BJ (cell line): Measurements from ENCODE around the gene ONECUT1. TPM values are rescaled to one million over a fixed set of nuclear protein-coding genes. Genes with fewer than 3 reads are reported as not detected.
A peak's percentile ranks its signal among the peaks of the same experiment; 100 is the strongest.

Experiments used
- CTCF ChIA-PET: fragments of 350-600 bp; formaldehyde crosslinking; extraction: SDS; loops from one replicate; lab custom pipeline; 2021; ENCODE audit warnings: antibody characterized with exemption, inconsistent platforms; lab: Yijun Ruan, JAX
- POLR2A ChIA-PET: fragments of 300-600 bp; sonication (Branson Sonifier 250); formaldehyde crosslinking; extraction: SDS; loops from one replicate; lab custom pipeline; 2021; ENCODE audit warnings: antibody characterized with exemption; lab: Charles Lee
- DNase-seq: peaks from one replicate; pipeline ENCODE4 v3.0.0-alpha.2; 2011; ENCODE audit warnings: low read depth
- H3K27me3 ChIP-seq: 2 replicates; pipeline ENCODE4 v1.6.0; 2011; ENCODE audit warnings: low read length; ENCODE audit not compliant: control insufficient read depth, insufficient read depth
- H3K36me3 ChIP-seq: 2 replicates; pipeline ENCODE4 v1.5.1; 2011; ENCODE audit warnings: low read length; ENCODE audit not compliant: control insufficient read depth, insufficient read depth
- H3K4me3 ChIP-seq: 2 replicates; pipeline ENCODE4 v1.5.1; 2011; ENCODE audit warnings: low read depth, mild to moderate bottlenecking, control low read depth, low read length
- polyA plus RNA-seq: library from polyadenylated mRNA; depleted of rRNA; stranded (reverse); fragments of >200 nt; gene quantifications from 2 replicates; pipeline ENCODE4 v1.2.3, GENCODE V29; 2011
- TF ChIP-seq, protein P1 (sequence below): IDR thresholded peaks from 2 replicates; pipeline ENCODE4 v1.5.1; 2011; ENCODE audit warnings: low read depth, mild to moderate bottlenecking, control low read depth, inconsistent platforms, low read length, moderate library complexity; ENCODE audit not compliant: insufficient read depth

The ONECUT1 gene
- polyA plus RNA-seq, 1 experiment = not detected

DNA sequence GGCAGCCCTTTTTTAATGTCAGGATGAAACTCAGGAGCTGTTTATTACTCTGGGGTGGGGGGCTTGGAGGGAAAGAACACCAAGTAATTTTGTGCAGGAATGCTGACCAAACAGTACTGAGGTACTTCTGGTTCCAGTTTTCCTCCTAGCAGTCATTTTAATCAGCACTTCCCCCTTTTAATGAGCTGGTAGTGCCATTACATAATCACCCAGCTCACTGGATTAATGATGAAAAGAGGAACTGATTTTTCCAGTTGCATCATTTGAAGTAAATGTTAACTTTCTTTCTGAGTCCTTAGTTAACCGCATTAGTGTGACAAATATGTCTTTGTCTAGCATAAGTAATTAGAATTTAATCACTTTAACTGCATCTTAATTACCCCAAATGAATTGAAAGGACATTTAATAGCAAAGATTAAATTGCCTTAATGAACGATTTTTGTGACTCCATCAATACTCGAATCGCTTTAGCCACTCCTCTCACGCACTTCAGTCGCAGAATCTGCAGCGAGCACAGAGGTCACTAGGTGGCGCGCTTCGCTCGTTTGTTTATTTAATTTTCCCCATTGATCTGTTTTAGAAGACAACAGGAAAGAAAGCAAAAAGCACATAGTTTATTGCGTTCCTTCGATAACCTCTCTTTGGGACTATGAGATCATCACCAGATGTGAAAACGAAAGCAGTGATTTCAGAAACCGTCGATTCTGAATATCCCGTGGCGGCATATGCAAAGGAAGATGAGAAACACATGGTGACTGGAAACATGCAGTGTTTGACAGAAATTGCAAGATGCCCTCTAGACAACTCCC lies 9.8 kb downstream of the ONECUT1 start:
- peak overlapping the region; percentile 4; the same call in 1 of the 2 replicates for H3K4me3 ChIP-seq
- H3K36me3 ChIP-seq = no peaks in the 10 kb centered on the region
- peaks cover 32% of the 10 kb centered on the region for H3K27me3 ChIP-seq
- POLR2A ChIA-PET = no interaction called here
- CTCF ChIA-PET = interaction anchor here (0.7 to 1.7 kb wide), 4 partner anchors 8 to 417 kb away, joined by 3 to 6 read pairs (median 4); no protein-coding TSS in a partner anchor
- TF ChIP-seq, protein P1, sequence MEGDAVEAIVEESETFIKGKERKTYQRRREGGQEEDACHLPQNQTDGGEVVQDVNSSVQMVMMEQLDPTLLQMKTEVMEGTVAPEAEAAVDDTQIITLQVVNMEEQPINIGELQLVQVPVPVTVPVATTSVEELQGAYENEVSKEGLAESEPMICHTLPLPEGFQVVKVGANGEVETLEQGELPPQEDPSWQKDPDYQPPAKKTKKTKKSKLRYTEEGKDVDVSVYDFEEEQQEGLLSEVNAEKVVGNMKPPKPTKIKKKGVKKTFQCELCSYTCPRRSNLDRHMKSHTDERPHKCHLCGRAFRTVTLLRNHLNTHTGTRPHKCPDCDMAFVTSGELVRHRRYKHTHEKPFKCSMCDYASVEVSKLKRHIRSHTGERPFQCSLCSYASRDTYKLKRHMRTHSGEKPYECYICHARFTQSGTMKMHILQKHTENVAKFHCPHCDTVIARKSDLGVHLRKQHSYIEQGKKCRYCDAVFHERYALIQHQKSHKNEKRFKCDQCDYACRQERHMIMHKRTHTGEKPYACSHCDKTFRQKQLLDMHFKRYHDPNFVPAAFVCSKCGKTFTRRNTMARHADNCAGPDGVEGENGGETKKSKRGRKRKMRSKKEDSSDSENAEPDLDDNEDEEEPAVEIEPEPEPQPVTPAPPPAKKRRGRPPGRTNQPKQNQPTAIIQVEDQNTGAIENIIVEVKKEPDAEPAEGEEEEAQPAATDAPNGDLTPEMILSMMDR = peak; percentile 87
- DNase-seq = peak; percentile 9

DNA sequence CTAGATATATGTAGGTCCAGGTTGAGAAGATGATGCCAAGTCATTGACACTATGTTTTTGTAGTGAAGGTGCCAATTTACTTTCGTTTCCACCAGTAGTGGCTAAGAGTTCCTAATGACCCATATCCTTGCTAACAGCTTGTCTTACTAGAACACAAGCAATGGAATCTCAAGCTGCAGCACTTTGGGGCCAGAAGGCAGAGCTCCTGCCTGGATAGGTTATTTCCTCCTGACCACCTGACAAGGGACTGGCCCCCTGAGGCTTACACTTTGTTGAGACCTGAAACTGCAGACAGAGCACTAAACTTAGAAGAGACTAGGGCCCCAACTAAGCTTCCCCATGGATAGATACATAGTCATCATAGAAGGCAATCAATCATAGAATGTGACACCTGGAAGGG lies 11.7 kb downstream of the ONECUT1 start:
- POLR2A ChIA-PET = no interaction called here
- H3K36me3 ChIP-seq = no peaks in the 10 kb centered on the region
- CTCF ChIA-PET = no interaction called here
- no peak for DNase-seq
- peaks cover 14% of the 10 kb centered on the region for H3K27me3 ChIP-seq
- no peak overlapping the region for H3K4me3 ChIP-seq
- TF ChIP-seq, protein P1 = no peak

DNA sequence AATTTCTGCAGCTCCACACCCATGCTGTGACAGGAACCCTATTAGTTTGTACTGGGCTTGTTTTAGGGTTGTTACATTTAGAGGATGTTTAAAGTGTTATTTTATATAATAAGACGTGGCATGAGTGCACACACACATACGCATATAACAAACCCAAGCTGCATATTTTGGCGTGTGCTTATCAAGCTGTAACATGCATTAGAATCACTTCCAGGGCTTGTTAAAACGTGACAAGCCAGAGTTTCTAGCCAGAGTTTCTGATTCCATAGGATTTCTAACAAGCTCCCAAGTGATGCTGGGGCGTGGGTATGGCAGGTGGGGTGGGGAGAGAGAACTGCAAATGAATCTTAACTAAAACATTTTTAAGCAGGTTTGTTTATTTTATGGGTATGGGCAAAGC lies 17.4 kb downstream of the ONECUT1 start:
- ChIA-PET POLR2A (no interaction called here), CTCF (interaction anchor here (0.8 kb wide), 1 partner anchor 9 kb away, joined by 4 read pairs; no protein-coding TSS in a partner anchor)
- Histone ChIP-seq H3K4me3 (no peak overlapping the region), H3K27me3 (peaks cover 6% of the 10 kb centered on the region; the same call in 1 of the 2 replicates), H3K36me3 (no peaks in the 10 kb centered on the region)
- DNase-seq = no peak
- TF ChIP-seq, protein P1 = no peak

DNA sequence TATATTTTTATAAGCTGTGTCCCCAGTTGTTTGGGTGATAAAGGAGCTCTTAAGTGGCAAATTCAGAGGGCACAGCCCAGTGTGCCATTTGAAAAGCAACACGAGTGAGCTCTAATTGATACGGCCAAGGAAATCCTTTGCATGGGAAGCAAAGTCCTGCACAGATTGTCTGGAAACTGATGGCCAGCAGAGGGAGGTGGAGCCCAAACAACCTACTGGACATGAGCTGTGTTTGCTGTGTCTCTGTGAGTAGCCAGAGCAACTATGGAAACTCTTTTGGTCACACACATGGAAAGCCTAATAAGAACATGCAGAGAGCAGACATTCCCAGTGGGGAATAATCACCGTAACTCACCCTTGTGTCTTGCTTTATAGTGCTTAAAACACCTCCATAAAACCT lies 24.4 kb downstream of the ONECUT1 start:
- ChIA-PET CTCF (interaction anchor here (0.6 to 1.1 kb wide), 2 partner anchors 9 to 11 kb away, joined by 3 read pairs; no protein-coding TSS in a partner anchor), POLR2A (no interaction called here)
- TF ChIP-seq, protein P1 = 0 out of 2 replicates have a peak, but pooled peaks have one; percentile 16
- DNase-seq = no peak
- Histone ChIP-seq H3K27me3 (no peaks in the 10 kb centered on the region), H3K36me3 (no peaks in the 10 kb centered on the region), H3K4me3 (no peak overlapping the region)

DNA sequence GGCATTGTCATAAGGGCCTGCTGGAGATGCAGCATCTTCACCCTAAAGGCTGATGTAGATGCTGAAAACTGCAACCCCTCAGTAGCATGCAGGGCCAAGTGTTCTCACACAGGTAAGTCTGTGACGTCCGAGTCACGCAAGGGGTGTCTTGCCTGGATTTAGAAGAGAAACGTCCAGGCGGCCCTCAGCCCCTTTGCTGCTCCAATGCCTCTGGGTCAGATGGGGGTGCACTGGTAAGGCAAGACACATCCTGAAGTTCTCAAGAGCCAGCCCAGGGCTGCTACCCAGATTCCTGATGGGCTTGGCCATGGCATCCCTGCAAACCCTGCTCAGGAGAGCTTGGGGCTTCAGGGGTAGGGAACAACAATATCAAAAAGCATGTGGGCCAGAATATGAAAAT lies 25.4 kb downstream of the ONECUT1 start:
- Histone ChIP-seq H3K36me3 (no peaks in the 10 kb centered on the region), H3K4me3 (no peak overlapping the region), H3K27me3 (no peaks in the 10 kb centered on the region)
- TF ChIP-seq, protein P1 = no peak
- DNase-seq = no peak
- ChIA-PET POLR2A (no interaction called here), CTCF (interaction anchor here (0.6 to 1.1 kb wide), 2 partner anchors 10 to 30 kb away, joined by 3 read pairs; no protein-coding TSS in a partner anchor)
